Naive thymus-derived CD4-positive, alpha-beta T cell (primary cell): ENCODE measurements around the gene NOL4L. TPM values are rescaled to one million over a fixed set of nuclear protein-coding genes. Genes with fewer than 3 reads are reported as not detected.
A peak's percentile ranks its signal among the peaks of the same experiment; 100 is the strongest.

Experiments used
- ATAC-seq: fragments of 150-1000 bp; cut with Tn5 transposase; 2 replicates; pipeline ENCODE4 v1.10.0; 2021; ENCODE audit warnings: mild to moderate bottlenecking, moderate library complexity
- CTCF ChIA-PET: fragments of 350-600 bp; sonication (Branson Sonifier 250); formaldehyde crosslinking; loops from one replicate; lab custom pipeline; 2021; ENCODE audit warnings: antibody characterized with exemption; lab: Charles Lee
- POLR2A ChIA-PET: fragments of 350-600 bp; sonication (Branson Sonifier 250); formaldehyde crosslinking; loops from one replicate; lab custom pipeline; 2021; ENCODE audit warnings: antibody characterized with exemption, inconsistent platforms; lab: Charles Lee
- DNase-seq, 9 donors: peaks; one replicate each; pipeline versions ENCODE4 v3.0.0 to v3.0.0-alpha.2; 2020 to 2022; ENCODE audit warnings: mixed read lengths in 1 of 9
- H3K27ac ChIP-seq: one replicate; pipeline ENCODE4 v1.7.0; 2013; ENCODE audit warnings: mild to moderate bottlenecking, low read depth, low read length, moderate library complexity
- H3K27me3 ChIP-seq, 2 donors: one replicate each; pipeline ENCODE4 v1.7.0; 2013; ENCODE audit warnings: low read length in 2 of 2, mild to moderate bottlenecking in 2 of 2, moderate library complexity in 2 of 2; ENCODE audit not compliant: control insufficient read depth in 2 of 2, insufficient read depth in 2 of 2
- H3K36me3 ChIP-seq, 3 experiments: 1 replicate in 2 of 3; 2 replicates in 1 of 3; pipeline ENCODE4 v1.7.0; 2013; ENCODE audit warnings: low read length in 3 of 3, mild to moderate bottlenecking in 3 of 3, moderate library complexity in 1 of 3; ENCODE audit not compliant: insufficient read depth in 3 of 3, control insufficient read depth in 2 of 3
- H3K4me1 ChIP-seq, 2 donors: one replicate each; pipeline ENCODE4 v1.7.0; 2013; ENCODE audit warnings: low read length in 2 of 2, mild to moderate bottlenecking in 2 of 2, moderate library complexity in 1 of 2; ENCODE audit not compliant: control insufficient read depth in 2 of 2, insufficient read depth in 2 of 2
- H3K4me3 ChIP-seq: 2 replicates; pipeline ENCODE4 v1.7.0; 2013; ENCODE audit warnings: mild to moderate bottlenecking, low read length
- H3K9me3 ChIP-seq, 3 experiments: 1 replicate in 2 of 3; 2 replicates in 1 of 3; pipeline ENCODE4 v1.7.0; 2013; ENCODE audit warnings: low read length in 3 of 3; ENCODE audit not compliant: control insufficient read depth in 2 of 3
- H3K27ac Mint-ChIP-seq, 9 donors: one replicate each; pipeline ENCODE4 v1.8.0; 2020 to 2022; ENCODE audit warnings: mixed read lengths in 9 of 9, mild to moderate bottlenecking in 8 of 9, moderate library complexity in 5 of 9, inconsistent platforms in 2 of 9
- H3K27me3 Mint-ChIP-seq, 5 donors: one replicate each; pipeline ENCODE4 v1.8.0; 2021 to 2022; ENCODE audit warnings: mixed read lengths in 5 of 5, mild to moderate bottlenecking in 1 of 5
- H3K36me3 Mint-ChIP-seq, 5 donors: one replicate each; pipeline ENCODE4 v1.8.0; 2020 to 2022; ENCODE audit warnings: mixed read lengths in 5 of 5, mild to moderate bottlenecking in 3 of 5, inconsistent platforms in 1 of 5
- H3K4me1 Mint-ChIP-seq, 7 donors: one replicate each; pipeline ENCODE4 v1.8.0; 2020 to 2022; ENCODE audit warnings: mixed read lengths in 7 of 7, mild to moderate bottlenecking in 3 of 7, inconsistent platforms in 1 of 7
- H3K4me3 Mint-ChIP-seq, 10 donors: one replicate each; pipeline ENCODE4 v1.8.0; 2020 to 2022; ENCODE audit warnings: mild to moderate bottlenecking in 10 of 10, mixed read lengths in 10 of 10, moderate library complexity in 6 of 10, inconsistent platforms in 2 of 10
- H3K9me3 Mint-ChIP-seq, 11 donors: one replicate each; pipeline ENCODE4 v1.8.0; 2020 to 2022; ENCODE audit warnings: mixed read lengths in 11 of 11, mild to moderate bottlenecking in 4 of 11, inconsistent platforms in 1 of 11, moderate library complexity in 1 of 11
- intact Hi-C, 2 donors: fragments of 100-400 bp; cut with micrococcal nuclease; formaldehyde crosslinking; loops; one replicate each; pipeline ENCODE4 v1.15.1; 2023
- polyA plus RNA-seq, 2 donors: library from polyadenylated mRNA; unstranded; fragments of 300-500 nt; fragmentation: Illumina TruSeq; gene quantifications; one replicate each; pipeline ENCODE4 v1.2.3, GENCODE V29; 2021
- total RNA-seq, 6 experiments: library from RNA in 5 of 6; stranded (reverse) in 5 of 6; gene quantifications; 1 replicate in 5 of 6; 2 replicates in 1 of 6; pipeline ENCODE4 v1.2.3 and lab custom pipeline; 2021 to 2026

The NOL4L gene
- total and polyA plus RNA-seq, 7 experiments from 2014 or later: 17.3 to 81.9 (median 62.7) TPM

- H3K4me1 ChIP-seq: peaks cover 0 to 5% of the 10 kb centered on the region in 2 donors
- no peak overlapping the region for H3K4me3 ChIP-seq
- no peaks in the 10 kb centered on the region for H3K9me3 ChIP-seq
- H3K4me3 Mint-ChIP-seq: no peak overlapping the region
- DNase-seq (no peak), ATAC-seq (no peak)
- H3K27me3 Mint-ChIP-seq: no peaks in the 10 kb centered on the region
- intact Hi-C loops: loop anchor here in 1 of 2 donors (5.0 kb wide), 1 partner anchor 63 kb away; no protein-coding TSS in a partner anchor
- H3K27ac ChIP-seq: peak overlapping the region; percentile 49
- H3K36me3 ChIP-seq: peaks cover 5 to 70% (median 8%) of the 10 kb centered on the region in 3 experiments
- POLR2A ChIA-PET: interaction anchor here (0.6 kb wide), 1 partner anchor 41 kb away, joined by 3 read pairs; no protein-coding TSS in a partner anchor
- peaks cover 14 to 60% (median 33%) of the 10 kb centered on the region in 7 donors for H3K4me1 Mint-ChIP-seq
- peak overlapping the region in 6 of 9 donors; percentile 76 to 92 (median 86) for H3K27ac Mint-ChIP-seq
- H3K36me3 Mint-ChIP-seq: peaks cover 4 to 25% (median 8%) of the 10 kb centered on the region in 5 donors
- H3K9me3 Mint-ChIP-seq: peaks cover 0 to 3% (median 0%) of the 10 kb centered on the region in 11 donors
- H3K27me3 ChIP-seq: no peaks in the 10 kb centered on the region
- CTCF ChIA-PET: interaction anchor here (1.9 kb wide), 1 partner anchor 9 kb away, joined by 4 read pairs; no protein-coding TSS in a partner anchor
Measured at GRCh38 chr20:32444474-32445220, 140.5 kb downstream of the NOL4L start.

- CTCF ChIA-PET: interaction anchor here (1.9 kb wide), 1 partner anchor 8 kb away, joined by 4 read pairs; no protein-coding TSS in a partner anchor
- Histone ChIP-seq H3K27me3 (no peaks in the 10 kb centered on the region), H3K27ac (peak overlapping the region; percentile 49), H3K4me1 (peaks cover 0 to 5% of the 10 kb centered on the region in 2 donors), H3K4me3 (no peak overlapping the region), H3K9me3 (no peaks in the 10 kb centered on the region), H3K36me3 (peaks cover 5 to 70% (median 5%) of the 10 kb centered on the region in 3 experiments)
- POLR2A ChIA-PET: no interaction called here
- peak in 3 of 9 donors; percentile 16 to 21 (median 21) for DNase-seq
- no peaks in the 10 kb centered on the region for H3K27me3 Mint-ChIP-seq
- intact Hi-C loops: loop anchor here in 1 of 2 donors (2.0 to 5.0 kb wide), 2 partner anchors 41 to 64 kb away; no protein-coding TSS in a partner anchor
- H3K4me1 Mint-ChIP-seq: peaks cover 16 to 60% (median 31%) of the 10 kb centered on the region in 7 donors
- H3K27ac Mint-ChIP-seq: peak overlapping the region in 8 of 9 donors; percentile 63 to 89 (median 81)
- no peak overlapping the region for H3K4me3 Mint-ChIP-seq
- peaks cover 4 to 29% (median 9%) of the 10 kb centered on the region in 5 donors for H3K36me3 Mint-ChIP-seq
- H3K9me3 Mint-ChIP-seq: peaks cover 0 to 3% (median 0%) of the 10 kb centered on the region in 11 donors
- ATAC-seq: peak; percentile 43
Measured at GRCh38 chr20:32443386-32443974, 141.7 kb downstream of the NOL4L start.

- no peak overlapping the region for H3K4me3 Mint-ChIP-seq
- intact Hi-C loops: loop anchor here in 1 of 2 donors (2.0 to 5.0 kb wide), 2 partner anchors 42 to 64 kb away; no protein-coding TSS in a partner anchor
- H3K27ac Mint-ChIP-seq: peak overlapping the region in 8 of 9 donors; percentile 16 to 89 (median 54)
- H3K27ac ChIP-seq: peak overlapping the region; percentile 19
- DNase-seq: no peak
- no peak for ATAC-seq
- peaks cover 16 to 55% (median 31%) of the 10 kb centered on the region in 7 donors for H3K4me1 Mint-ChIP-seq
- no peak overlapping the region for H3K4me3 ChIP-seq
- peaks cover 4 to 28% (median 12%) of the 10 kb centered on the region in 5 donors for H3K36me3 Mint-ChIP-seq
- POLR2A ChIA-PET: interaction anchor here (0.5 to 0.6 kb wide), 2 partner anchors 10 to 58 kb away, joined by 3 read pairs; no protein-coding TSS in a partner anchor
- H3K36me3 ChIP-seq: peaks cover 0 to 70% (median 5%) of the 10 kb centered on the region in 3 experiments
- H3K27me3 ChIP-seq: no peaks in the 10 kb centered on the region
- H3K27me3 Mint-ChIP-seq: no peaks in the 10 kb centered on the region
- H3K9me3 Mint-ChIP-seq: peaks cover 0 to 1% (median 0%) of the 10 kb centered on the region in 11 donors
- peaks cover 0 to 5% of the 10 kb centered on the region in 2 donors for H3K4me1 ChIP-seq
- H3K9me3 ChIP-seq: no peaks in the 10 kb centered on the region
- CTCF ChIA-PET: no interaction called here
Measured at GRCh38 chr20:32442630-32443373, 142.3 kb downstream of the NOL4L start.

- Mint-ChIP-seq H3K36me3 (peaks cover under 1 to 23% (median 12%) of the 10 kb centered on the region in 5 donors), H3K9me3 (peaks cover 0 to 1% (median 0%) of the 10 kb centered on the region in 11 donors), H3K27ac (peak overlapping the region in 7 of 9 donors; percentile 33 to 89 (median 56)), H3K27me3 (no peaks in the 10 kb centered on the region), H3K4me3 (no peak overlapping the region), H3K4me1 (peaks cover 16 to 49% (median 26%) of the 10 kb centered on the region in 7 donors)
- Histone ChIP-seq H3K36me3 (peaks cover 0 to 70% (median 5%) of the 10 kb centered on the region in 3 experiments), H3K9me3 (no peaks in the 10 kb centered on the region), H3K4me3 (no peak overlapping the region), H3K4me1 (peaks cover 0 to 5% of the 10 kb centered on the region in 2 donors), H3K27ac (no peak overlapping the region), H3K27me3 (no peaks in the 10 kb centered on the region)
- CTCF ChIA-PET: no interaction called here
- ATAC-seq (no peak), DNase-seq (no peak)
- intact Hi-C loops: loop anchor here in 1 of 2 donors (2.0 to 5.0 kb wide), 2 partner anchors 43 to 66 kb away; no protein-coding TSS in a partner anchor
- POLR2A ChIA-PET: no interaction called here
Measured at GRCh38 chr20:32441638-32442037, 143.5 kb downstream of the NOL4L start.

- Mint-ChIP-seq H3K4me3 (no peak overlapping the region), H3K36me3 (peaks cover 0 to 22% (median 12%) of the 10 kb centered on the region in 5 donors), H3K9me3 (peaks cover 0 to 3% (median 0%) of the 10 kb centered on the region in 11 donors), H3K4me1 (peaks cover 15 to 48% (median 25%) of the 10 kb centered on the region in 7 donors), H3K27me3 (no peaks in the 10 kb centered on the region), H3K27ac (peak overlapping the region in 7 of 9 donors; percentile 33 to 89 (median 55))
- POLR2A ChIA-PET: interaction anchor here (1.0 kb wide), 1 partner anchor 81 kb away, joined by 3 read pairs; no protein-coding TSS in a partner anchor
- Histone ChIP-seq H3K27ac (no peak overlapping the region), H3K27me3 (no peaks in the 10 kb centered on the region), H3K4me3 (no peak overlapping the region), H3K9me3 (no peaks in the 10 kb centered on the region), H3K4me1 (peaks cover 0 to 5% of the 10 kb centered on the region in 2 donors), H3K36me3 (peaks cover 0 to 70% (median 8%) of the 10 kb centered on the region in 3 experiments)
- no peak for ATAC-seq
- no peak for DNase-seq
- intact Hi-C loops: loop anchor here in 1 of 2 donors (5.0 kb wide), 1 partner anchor 67 kb away; no protein-coding TSS in a partner anchor
- CTCF ChIA-PET: no interaction called here
Measured at GRCh38 chr20:32440758-32441078, 144.4 kb downstream of the NOL4L start.
